ENCODE data around the gene TNFSF15. TPM values are rescaled to one million over a fixed set of nuclear protein-coding genes. Genes with fewer than 3 reads are reported as not detected.

Gene TNFSF15
- total RNA-seq, 1 donor from 2014 or later: 0.56 TPM

DNA sequence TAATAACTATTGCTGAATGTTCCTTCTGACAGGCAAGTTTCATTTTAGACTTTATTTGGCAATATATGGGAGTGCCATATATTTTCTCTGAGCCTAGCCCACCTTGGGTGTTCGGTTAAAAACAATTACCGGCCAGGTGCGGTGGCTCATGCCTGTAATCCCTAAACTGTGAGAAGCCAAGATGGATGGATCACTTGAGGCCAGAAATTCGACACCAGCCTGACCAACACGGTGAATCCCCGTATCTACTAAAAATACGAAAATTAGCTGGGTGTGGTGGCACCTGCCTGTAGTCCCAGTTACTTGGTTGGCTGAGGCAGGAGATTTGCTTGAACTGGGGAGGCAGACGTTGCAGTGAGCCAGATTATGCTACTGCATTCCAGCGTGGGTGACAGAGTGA is 47.9 kb downstream of the TNFSF15 start:
- Mint-ChIP-seq H3K36me3 (ENCODE audit: unreplicated experiment) (no peaks in the 10 kb centered on the region), H3K9me3 (ENCODE audit: unreplicated experiment) (peaks cover 4% of the 10 kb centered on the region)

GRCh38 chr9:114757395-114757794 is 48.4 kb downstream of the TNFSF15 start:
- no peak for TF ChIP-seq CTCF (IDR thresholded peaks at IDR 0.05)
- no peak overlapping the region for H3K27ac Mint-ChIP-seq (ENCODE audit: unreplicated experiment)
- peaks cover 4% of the 10 kb centered on the region for H3K9me3 Mint-ChIP-seq (ENCODE audit: unreplicated experiment)
- H3K27me3 Mint-ChIP-seq (ENCODE audit: unreplicated experiment): no peaks in the 10 kb centered on the region
- H3K4me3 Mint-ChIP-seq (ENCODE audit: unreplicated experiment): no peak overlapping the region
- H3K4me1 Mint-ChIP-seq (ENCODE audit: unreplicated experiment): peaks cover 8% of the 10 kb centered on the region
- DNase-seq (ENCODE audit: extremely low spot score, unreplicated experiment): no peak
- H3K36me3 Mint-ChIP-seq (ENCODE audit: unreplicated experiment): no peaks in the 10 kb centered on the region

More for the DNA sequence above, 47.9 kb downstream of the TNFSF15 start:
- TF ChIP-seq CTCF (IDR thresholded peaks at IDR 0.05): no peak
- H3K27ac Mint-ChIP-seq (ENCODE audit: unreplicated experiment): no peak overlapping the region
- H3K4me3 Mint-ChIP-seq (ENCODE audit: unreplicated experiment): no peak overlapping the region
- H3K4me1 Mint-ChIP-seq (ENCODE audit: unreplicated experiment): peaks cover 8% of the 10 kb centered on the region
- DNase-seq (ENCODE audit: extremely low spot score, unreplicated experiment): no peak
- peaks cover 3% of the 10 kb centered on the region for H3K27me3 Mint-ChIP-seq (ENCODE audit: unreplicated experiment)

DNA sequence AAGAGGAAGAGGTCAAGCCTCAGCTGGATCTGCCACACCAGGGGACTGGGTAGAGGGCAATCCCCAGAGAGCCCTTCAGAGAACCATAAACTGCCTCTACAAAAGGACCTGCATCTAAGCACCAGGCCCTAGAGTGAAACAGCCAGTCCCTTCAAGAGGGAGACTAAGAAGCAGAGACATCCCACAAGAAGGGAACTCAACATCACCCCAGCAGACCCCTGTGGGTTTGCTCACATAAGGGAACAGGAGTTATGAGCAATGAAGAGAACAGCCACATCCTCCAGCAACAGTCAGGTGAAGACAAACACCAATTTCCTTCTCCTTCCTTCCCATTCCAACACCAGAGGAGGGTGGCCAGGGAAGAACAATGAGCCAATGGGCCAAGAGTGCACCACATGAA is 48.9 kb downstream of the TNFSF15 start:
- Mint-ChIP-seq H3K4me1 (ENCODE audit: unreplicated experiment) (peaks cover 8% of the 10 kb centered on the region), H3K27ac (ENCODE audit: unreplicated experiment) (no peak overlapping the region), H3K4me3 (ENCODE audit: unreplicated experiment) (no peak overlapping the region), H3K27me3 (ENCODE audit: unreplicated experiment) (no peaks in the 10 kb centered on the region), H3K36me3 (ENCODE audit: unreplicated experiment) (no peaks in the 10 kb centered on the region), H3K9me3 (ENCODE audit: unreplicated experiment) (peaks cover 4% of the 10 kb centered on the region)
- DNase-seq (ENCODE audit: extremely low spot score, unreplicated experiment): no peak
- TF ChIP-seq CTCF (IDR thresholded peaks at IDR 0.05): no peak

DNA sequence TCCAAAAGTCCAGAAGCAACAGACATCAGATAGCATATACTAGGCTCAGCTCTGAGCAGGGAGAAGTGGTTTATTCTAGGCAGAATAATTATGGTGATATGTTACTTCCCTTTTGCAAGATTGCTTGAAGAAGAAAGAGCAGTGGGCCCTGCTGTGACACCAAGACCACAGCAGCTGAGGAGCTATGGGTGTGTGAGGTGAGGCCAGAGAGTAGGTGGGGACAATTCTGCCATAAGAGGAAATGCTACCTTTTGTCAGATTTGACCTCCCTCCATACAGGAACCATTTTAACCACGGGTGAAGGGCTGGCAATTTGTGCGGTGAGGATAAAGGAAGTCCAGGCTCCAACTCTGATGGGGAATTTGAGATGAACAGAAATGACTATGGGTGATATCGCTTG is 51.3 kb downstream of the TNFSF15 start:
- Mint-ChIP-seq H3K4me1 (ENCODE audit: unreplicated experiment) (peaks cover 8% of the 10 kb centered on the region), H3K4me3 (ENCODE audit: unreplicated experiment) (no peak overlapping the region), H3K27me3 (ENCODE audit: unreplicated experiment) (no peaks in the 10 kb centered on the region), H3K9me3 (ENCODE audit: unreplicated experiment) (peaks cover 4% of the 10 kb centered on the region), H3K27ac (ENCODE audit: unreplicated experiment) (no peak overlapping the region), H3K36me3 (ENCODE audit: unreplicated experiment) (no peaks in the 10 kb centered on the region)
- DNase-seq (ENCODE audit: extremely low spot score, unreplicated experiment): no peak
- no peak for TF ChIP-seq CTCF (IDR thresholded peaks at IDR 0.05)

DNA sequence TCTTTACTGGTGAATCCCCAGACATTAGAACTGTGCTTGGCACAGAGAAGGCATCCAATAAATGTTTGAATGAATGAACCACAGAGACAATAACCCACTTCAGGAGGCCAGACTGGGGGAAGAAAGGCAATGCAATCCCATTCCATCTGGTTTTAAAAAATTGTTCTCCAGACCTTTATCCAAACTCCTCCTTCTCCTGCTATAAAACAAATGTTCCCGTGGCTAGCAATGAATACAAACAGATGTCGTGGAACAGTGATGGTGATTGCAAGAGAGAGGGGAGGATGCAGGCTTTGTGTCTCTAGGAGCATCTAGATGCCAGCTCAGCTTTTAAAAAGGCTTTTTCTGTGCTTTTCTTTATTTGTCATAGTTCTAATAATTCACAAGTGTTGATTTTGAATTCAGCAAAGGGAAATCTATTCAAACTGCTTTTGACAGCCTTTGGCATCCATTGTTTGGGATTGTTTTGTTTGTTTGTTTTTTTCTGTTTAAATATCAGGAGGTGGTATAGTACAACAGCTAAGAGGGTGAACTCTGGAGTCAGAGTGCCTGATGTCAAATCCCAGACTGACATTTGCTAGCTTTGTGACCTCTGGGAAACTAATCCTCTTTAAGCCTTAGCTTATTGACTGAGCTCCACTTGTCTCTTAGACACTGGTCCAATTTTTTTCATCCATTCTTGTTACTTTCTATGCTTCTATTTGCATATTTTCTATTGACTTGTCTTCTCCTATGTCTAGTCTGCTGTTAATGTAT is 59.1 kb downstream of the TNFSF15 start:
- Mint-ChIP-seq H3K27me3 (ENCODE audit: unreplicated experiment) (peaks cover 2% of the 10 kb centered on the region), H3K36me3 (ENCODE audit: unreplicated experiment) (no peaks in the 10 kb centered on the region), H3K4me1 (ENCODE audit: unreplicated experiment) (peaks cover 30% of the 10 kb centered on the region), H3K27ac (ENCODE audit: unreplicated experiment) (peak overlapping the region; percentile 68), H3K9me3 (ENCODE audit: unreplicated experiment) (no peaks in the 10 kb centered on the region), H3K4me3 (ENCODE audit: unreplicated experiment) (no peak overlapping the region)
- DNase-seq (ENCODE audit: extremely low spot score, unreplicated experiment): no peak
- no peak for TF ChIP-seq CTCF (IDR thresholded peaks at IDR 0.05)
